DND-41 (cell line): Measurements from ENCODE around the gene PANK1.

Experiments used
- ATAC-seq: fragments of 200-7000 bp; cut with Tn5 transposase; 3 replicates; pipeline ENCODE4 v1.9.1; 2021; ENCODE audit warnings: low read depth; ENCODE audit not compliant: insufficient read depth
- DNase-seq: peaks from one replicate; pipeline ENCODE4 v3.0.0-alpha.2; 2020
- H2AFZ ChIP-seq: 2 replicates; pipeline ENCODE4 v1.6.0; 2012; ENCODE audit warnings: low read depth, low read length
- H3K27ac ChIP-seq: 2 replicates; pipeline ENCODE4 v1.5.1; 2012; ENCODE audit warnings: low read length, inconsistent platforms
- H3K27me3 ChIP-seq: fragments of 200-600 bp; sonication (generic); 2 replicates; pipeline ENCODE4 v1.6.0; 2012; ENCODE audit warnings: low read length, mild to moderate bottlenecking, inconsistent platforms; ENCODE audit not compliant: insufficient read depth, poor library complexity
- H3K36me3 ChIP-seq: 2 replicates; pipeline ENCODE4 v1.5.1; 2012; ENCODE audit warnings: low read length, inconsistent platforms; ENCODE audit not compliant: insufficient read depth
- H3K4me1 ChIP-seq: 2 replicates; pipeline ENCODE4 v1.5.1; 2012; ENCODE audit warnings: mild to moderate bottlenecking, low read length; ENCODE audit not compliant: insufficient read depth
- H3K4me2 ChIP-seq: 2 replicates; pipeline ENCODE4 v1.6.0; 2012; ENCODE audit warnings: mild to moderate bottlenecking, moderate library complexity, low read length, inconsistent platforms; ENCODE audit not compliant: insufficient read depth
- H3K4me3 ChIP-seq, 2 experiments: fragments of 200-600 bp in 1 of 2; shearing (Covaris generic) in 1 of 2; 2 replicates each; pipeline ENCODE4 v1.5.1; 2012 to 2016; ENCODE audit warnings: inconsistent platforms in 2 of 2, low read length in 2 of 2, mild to moderate bottlenecking in 2 of 2, low read depth in 1 of 2, moderate library complexity in 1 of 2
- H3K79me2 ChIP-seq: 2 replicates; pipeline ENCODE4 v1.6.0; 2012; ENCODE audit warnings: low read length, inconsistent platforms; ENCODE audit not compliant: insufficient read depth
- H3K9ac ChIP-seq: 2 replicates; pipeline ENCODE4 v1.6.0; 2012; ENCODE audit warnings: low read depth, mild to moderate bottlenecking, inconsistent platforms, low read length, moderate library complexity
- H3K9me3 ChIP-seq: 2 replicates; pipeline ENCODE4 v1.5.1; 2012; ENCODE audit warnings: low read length, moderate library complexity, mild to moderate bottlenecking, inconsistent platforms; ENCODE audit not compliant: insufficient read depth, severe bottlenecking
- H4K20me1 ChIP-seq: 2 replicates; pipeline ENCODE4 v1.6.0; 2012; ENCODE audit warnings: low read length; ENCODE audit not compliant: insufficient read depth
- EZH2 ChIP-seq: IDR thresholded peaks from 3 replicates; pipeline ENCODE4 v1.6.1; 2012; ENCODE audit warnings: borderline replicate concordance, low read depth, mild to moderate bottlenecking, moderate library complexity, low read length, inconsistent platforms; ENCODE audit not compliant: severe bottlenecking
- TF ChIP-seq, protein P1 (sequence below): IDR thresholded peaks from 2 replicates; pipeline ENCODE4 v1.5.1; 2012; ENCODE audit warnings: borderline replicate concordance, low read length, moderate library complexity, mild to moderate bottlenecking; ENCODE audit not compliant: poor library complexity, severe bottlenecking; ENCODE audit errors: extremely low read depth

PANK1 gene

DNA sequence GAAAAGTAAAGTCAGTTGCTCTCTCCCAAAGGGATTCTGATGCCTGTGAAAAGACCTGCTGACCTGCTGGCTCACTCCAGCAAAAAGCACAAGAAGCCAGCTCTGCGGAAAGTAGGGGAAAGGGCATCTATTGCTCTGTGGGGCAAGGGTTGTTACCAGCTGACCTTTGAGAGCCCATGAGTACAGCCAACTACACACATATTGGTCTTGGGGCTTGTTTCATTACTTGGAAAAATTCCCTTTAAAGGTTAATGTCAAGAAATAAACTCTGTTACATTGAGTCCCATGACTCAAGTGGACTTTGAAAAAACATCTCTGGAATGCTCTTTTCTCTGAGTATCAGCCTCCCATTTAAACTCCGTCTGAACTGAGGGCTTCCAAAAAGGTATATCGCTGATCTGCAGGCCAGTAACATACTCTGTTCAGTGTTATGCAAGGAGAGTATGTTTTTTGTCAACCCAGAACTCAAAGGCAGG, 53.2 kb downstream of the PANK1 start:
- DNase-seq (no peak), ATAC-seq (no peak)
- no peaks in the 10 kb centered on the region for H3K9me3 ChIP-seq
- no peak overlapping the region for H3K4me3 ChIP-seq
- H3K27me3 ChIP-seq, result no peaks in the 10 kb centered on the region
- no peaks in the 10 kb centered on the region for H4K20me1 ChIP-seq
- H3K4me2 ChIP-seq, result no peak overlapping the region
- H3K9ac ChIP-seq, result no peak overlapping the region
- TF ChIP-seq, protein P1, sequence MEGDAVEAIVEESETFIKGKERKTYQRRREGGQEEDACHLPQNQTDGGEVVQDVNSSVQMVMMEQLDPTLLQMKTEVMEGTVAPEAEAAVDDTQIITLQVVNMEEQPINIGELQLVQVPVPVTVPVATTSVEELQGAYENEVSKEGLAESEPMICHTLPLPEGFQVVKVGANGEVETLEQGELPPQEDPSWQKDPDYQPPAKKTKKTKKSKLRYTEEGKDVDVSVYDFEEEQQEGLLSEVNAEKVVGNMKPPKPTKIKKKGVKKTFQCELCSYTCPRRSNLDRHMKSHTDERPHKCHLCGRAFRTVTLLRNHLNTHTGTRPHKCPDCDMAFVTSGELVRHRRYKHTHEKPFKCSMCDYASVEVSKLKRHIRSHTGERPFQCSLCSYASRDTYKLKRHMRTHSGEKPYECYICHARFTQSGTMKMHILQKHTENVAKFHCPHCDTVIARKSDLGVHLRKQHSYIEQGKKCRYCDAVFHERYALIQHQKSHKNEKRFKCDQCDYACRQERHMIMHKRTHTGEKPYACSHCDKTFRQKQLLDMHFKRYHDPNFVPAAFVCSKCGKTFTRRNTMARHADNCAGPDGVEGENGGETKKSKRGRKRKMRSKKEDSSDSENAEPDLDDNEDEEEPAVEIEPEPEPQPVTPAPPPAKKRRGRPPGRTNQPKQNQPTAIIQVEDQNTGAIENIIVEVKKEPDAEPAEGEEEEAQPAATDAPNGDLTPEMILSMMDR, result no peak
- no peak for TF ChIP-seq EZH2
- no peak overlapping the region for H3K27ac ChIP-seq
- peaks cover 44% of the 10 kb centered on the region for H3K36me3 ChIP-seq
- H3K79me2 ChIP-seq, result no peaks in the 10 kb centered on the region
- H3K4me1 ChIP-seq, result no peaks in the 10 kb centered on the region
- H2AFZ ChIP-seq, result no peak overlapping the region

DNA sequence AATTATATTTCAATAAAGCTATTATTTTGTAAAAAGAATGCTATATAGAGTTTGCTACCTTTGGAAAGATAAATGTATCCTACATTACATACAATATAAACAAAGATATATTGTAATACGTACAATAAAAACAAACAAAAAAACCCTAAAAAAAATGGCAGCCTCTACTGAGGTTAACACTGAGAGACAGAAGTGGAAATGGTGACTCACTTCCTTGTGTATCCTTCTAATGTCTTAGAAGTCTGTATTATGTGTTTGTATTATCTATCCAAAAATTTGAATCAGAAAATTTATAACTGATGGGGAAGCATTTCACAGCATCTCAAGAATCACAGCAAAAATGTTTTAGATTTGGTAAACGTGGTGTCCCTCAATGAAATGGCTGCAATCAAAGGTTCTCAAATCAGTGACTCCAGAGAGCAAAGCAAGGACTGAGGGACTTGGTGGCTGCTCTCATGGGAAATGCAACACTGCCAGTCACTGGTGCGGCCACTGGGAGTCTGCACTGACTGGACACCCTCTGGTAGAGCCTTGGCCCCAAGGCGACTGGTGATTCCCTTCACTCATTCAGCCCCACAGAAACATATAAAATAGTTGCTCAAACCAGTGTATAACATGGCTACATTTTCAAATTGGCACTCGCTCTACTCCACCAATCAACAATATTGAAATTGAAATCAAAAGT, 53.8 kb downstream of the PANK1 start:
- Histone ChIP-seq H2AFZ (no peak overlapping the region), H3K9ac (no peak overlapping the region), H3K27me3 (no peaks in the 10 kb centered on the region), H3K79me2 (no peaks in the 10 kb centered on the region), H3K27ac (no peak overlapping the region), H3K9me3 (no peaks in the 10 kb centered on the region), H3K4me1 (no peaks in the 10 kb centered on the region), H3K36me3 (peaks cover 43% of the 10 kb centered on the region), H4K20me1 (no peaks in the 10 kb centered on the region), H3K4me3 (no peak overlapping the region), H3K4me2 (no peak overlapping the region)
- no peak for TF ChIP-seq EZH2
- TF ChIP-seq, protein P1, result no peak
- no peak for ATAC-seq
- DNase-seq, result no peak

DNA sequence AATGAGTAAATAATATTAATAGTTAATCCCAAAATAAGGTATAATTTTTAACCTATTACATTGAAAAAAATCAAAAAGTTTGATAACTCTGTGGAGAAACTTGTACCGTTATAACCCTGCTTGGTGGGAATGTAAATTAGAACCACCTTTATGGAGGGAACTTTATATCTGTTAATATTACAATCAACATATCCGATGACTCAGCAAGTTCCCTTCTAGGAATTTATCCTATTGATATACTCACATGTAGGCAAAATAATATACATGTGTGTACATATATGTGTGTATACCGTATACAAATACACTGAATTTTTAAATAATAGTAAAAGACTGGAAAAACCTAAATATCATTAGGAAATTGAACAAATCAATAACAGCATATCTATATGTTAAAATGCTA, 54.7 kb downstream of the PANK1 start:
- no peak for TF ChIP-seq EZH2
- TF ChIP-seq, protein P1, result no peak
- H3K27ac ChIP-seq, result no peak overlapping the region
- no peaks in the 10 kb centered on the region for H4K20me1 ChIP-seq
- no peaks in the 10 kb centered on the region for H3K9me3 ChIP-seq
- no peak overlapping the region for H2AFZ ChIP-seq
- H3K4me2 ChIP-seq, result no peak overlapping the region
- no peaks in the 10 kb centered on the region for H3K27me3 ChIP-seq
- no peak overlapping the region for H3K4me3 ChIP-seq
- no peaks in the 10 kb centered on the region for H3K4me1 ChIP-seq
- no peaks in the 10 kb centered on the region for H3K79me2 ChIP-seq
- H3K9ac ChIP-seq, result no peak overlapping the region
- no peak for ATAC-seq
- peaks cover 41% of the 10 kb centered on the region for H3K36me3 ChIP-seq
- DNase-seq, result no peak
